ENCODE measurements around the gene NKD2.
A peak's percentile ranks its signal among the peaks of the same experiment; 100 is the strongest.

The NKD2 gene

GRCh38 chr5:1002836-1003235 is 5.8 kb upstream of the NKD2 start:
- Histone ChIP-seq H3K9me3 (ENCODE audit: control insufficient read depth, low read depth, low read length) (no peaks in the 10 kb centered on the region), H3K36me3 (ENCODE audit: control insufficient read depth, low read depth, low read length) (no peaks in the 10 kb centered on the region), H3K4me3 (ENCODE audit: low read length) (no peak overlapping the region), H3K27ac (ENCODE audit: low read length) (no peak overlapping the region), H3K27me3 (ENCODE audit: control insufficient read depth, insufficient read depth, low read length) (peaks cover 50% of the 10 kb centered on the region), H3K9ac (ENCODE audit: low read length) (no peak overlapping the region), H3K4me1 (ENCODE audit: control insufficient read depth, low read depth, low read length) (no peaks in the 10 kb centered on the region)

GRCh38 chr5:1003296-1003937 is 5.2 kb upstream of the NKD2 start:
- H3K27ac ChIP-seq (ENCODE audit: low read length) = no peak overlapping the region
- no peak overlapping the region for H3K4me3 ChIP-seq (ENCODE audit: low read length)
- peaks cover 55% of the 10 kb centered on the region for H3K27me3 ChIP-seq (ENCODE audit: control insufficient read depth, insufficient read depth, low read length)
- no peaks in the 10 kb centered on the region for H3K36me3 ChIP-seq (ENCODE audit: control insufficient read depth, low read depth, low read length)
- H3K9ac ChIP-seq (ENCODE audit: low read length) = no peak overlapping the region
- H3K4me1 ChIP-seq (ENCODE audit: control insufficient read depth, low read depth, low read length) = no peaks in the 10 kb centered on the region
- no peaks in the 10 kb centered on the region for H3K9me3 ChIP-seq (ENCODE audit: control insufficient read depth, low read depth, low read length)

GRCh38 chr5:1004461-1005248 is 3.9 kb upstream of the NKD2 start:
- peak overlapping the region; percentile 46 for H3K4me3 ChIP-seq (ENCODE audit: low read length)
- H3K36me3 ChIP-seq (ENCODE audit: control insufficient read depth, low read depth, low read length) = no peaks in the 10 kb centered on the region
- H3K9me3 ChIP-seq (ENCODE audit: control insufficient read depth, low read depth, low read length) = no peaks in the 10 kb centered on the region
- no peak overlapping the region for H3K27ac ChIP-seq (ENCODE audit: low read length)
- no peaks in the 10 kb centered on the region for H3K4me1 ChIP-seq (ENCODE audit: control insufficient read depth, low read depth, low read length)
- H3K9ac ChIP-seq (ENCODE audit: low read length) = no peak overlapping the region
- H3K27me3 ChIP-seq (ENCODE audit: control insufficient read depth, insufficient read depth, low read length) = peaks cover 61% of the 10 kb centered on the region

- H3K4me3 ChIP-seq (ENCODE audit: low read length) = peak overlapping the region; percentile 46
- H3K9ac ChIP-seq (ENCODE audit: low read length) = no peak overlapping the region
- no peaks in the 10 kb centered on the region for H3K9me3 ChIP-seq (ENCODE audit: control insufficient read depth, low read depth, low read length)
- H3K27ac ChIP-seq (ENCODE audit: low read length) = no peak overlapping the region
- peaks cover 68% of the 10 kb centered on the region for H3K27me3 ChIP-seq (ENCODE audit: control insufficient read depth, insufficient read depth, low read length)
- H3K36me3 ChIP-seq (ENCODE audit: control insufficient read depth, low read depth, low read length) = no peaks in the 10 kb centered on the region
- no peaks in the 10 kb centered on the region for H3K4me1 ChIP-seq (ENCODE audit: control insufficient read depth, low read depth, low read length)
Observed at GRCh38 chr5:1005249-1005851, 3.3 kb upstream of the NKD2 start.

GRCh38 chr5:1005904-1006655 is 2.5 kb upstream of the NKD2 start:
- H3K4me1 ChIP-seq (ENCODE audit: control insufficient read depth, low read depth, low read length) = peaks cover 6% of the 10 kb centered on the region

GRCh38 chr5:1006656-1007071 is 1.9 kb upstream of the NKD2 start:
- no peaks in the 10 kb centered on the region for H3K36me3 ChIP-seq (ENCODE audit: control insufficient read depth, low read depth, low read length)
- peaks cover 74% of the 10 kb centered on the region for H3K27me3 ChIP-seq (ENCODE audit: control insufficient read depth, insufficient read depth, low read length)
- peaks cover 6% of the 10 kb centered on the region for H3K4me1 ChIP-seq (ENCODE audit: control insufficient read depth, low read depth, low read length)
- no peak overlapping the region for H3K27ac ChIP-seq (ENCODE audit: low read length)
- H3K9me3 ChIP-seq (ENCODE audit: control insufficient read depth, low read depth, low read length) = no peaks in the 10 kb centered on the region
- H3K9ac ChIP-seq (ENCODE audit: low read length) = no peak overlapping the region
- no peak overlapping the region for H3K4me3 ChIP-seq (ENCODE audit: low read length)

More at GRCh38 chr5:1005904-1006655, 2.5 kb upstream of the NKD2 start:
- Histone ChIP-seq H3K27ac (ENCODE audit: low read length) (no peak overlapping the region), H3K36me3 (ENCODE audit: control insufficient read depth, low read depth, low read length) (no peaks in the 10 kb centered on the region), H3K27me3 (ENCODE audit: control insufficient read depth, insufficient read depth, low read length) (peaks cover 74% of the 10 kb centered on the region), H3K9ac (ENCODE audit: low read length) (no peak overlapping the region), H3K4me3 (ENCODE audit: low read length) (no peak overlapping the region), H3K9me3 (ENCODE audit: control insufficient read depth, low read depth, low read length) (no peaks in the 10 kb centered on the region)

- Histone ChIP-seq H3K27me3 (ENCODE audit: control insufficient read depth, insufficient read depth, low read length) (peaks cover 74% of the 10 kb centered on the region), H3K4me1 (ENCODE audit: control insufficient read depth, low read depth, low read length) (peaks cover 6% of the 10 kb centered on the region), H3K9me3 (ENCODE audit: control insufficient read depth, low read depth, low read length) (no peaks in the 10 kb centered on the region), H3K4me3 (ENCODE audit: low read length) (no peak overlapping the region), H3K27ac (ENCODE audit: low read length) (no peak overlapping the region), H3K36me3 (ENCODE audit: control insufficient read depth, low read depth, low read length) (no peaks in the 10 kb centered on the region), H3K9ac (ENCODE audit: low read length) (no peak overlapping the region)
Observed at GRCh38 chr5:1007221-1007680, 1.4 kb upstream of the NKD2 start.

GRCh38 chr5:1007681-1008450 is 736 bp upstream of the NKD2 start:
- Histone ChIP-seq H3K27ac (ENCODE audit: low read length) (no peak overlapping the region), H3K4me1 (ENCODE audit: control insufficient read depth, low read depth, low read length) (peaks cover 6% of the 10 kb centered on the region), H3K36me3 (ENCODE audit: control insufficient read depth, low read depth, low read length) (no peaks in the 10 kb centered on the region), H3K9me3 (ENCODE audit: control insufficient read depth, low read depth, low read length) (no peaks in the 10 kb centered on the region), H3K27me3 (ENCODE audit: control insufficient read depth, insufficient read depth, low read length) (peaks cover 74% of the 10 kb centered on the region), H3K4me3 (ENCODE audit: low read length) (no peak overlapping the region), H3K9ac (ENCODE audit: low read length) (no peak overlapping the region)

- H3K4me1 ChIP-seq (ENCODE audit: control insufficient read depth, low read depth, low read length) = peaks cover 6% of the 10 kb centered on the region
- peaks cover 57% of the 10 kb centered on the region for H3K27me3 ChIP-seq (ENCODE audit: control insufficient read depth, insufficient read depth, low read length)
- H3K9ac ChIP-seq (ENCODE audit: low read length) = no peak overlapping the region
- no peaks in the 10 kb centered on the region for H3K9me3 ChIP-seq (ENCODE audit: control insufficient read depth, low read depth, low read length)
- no peak overlapping the region for H3K27ac ChIP-seq (ENCODE audit: low read length)
- H3K4me3 ChIP-seq (ENCODE audit: low read length) = peak overlapping the region; percentile 42
- no peaks in the 10 kb centered on the region for H3K36me3 ChIP-seq (ENCODE audit: control insufficient read depth, low read depth, low read length)
Observed at GRCh38 chr5:1009359-1010180, 968 bp downstream of the NKD2 start.

GRCh38 chr5:1010181-1010510 is 1.5 kb downstream of the NKD2 start:
- peaks cover 6% of the 10 kb centered on the region for H3K4me1 ChIP-seq (ENCODE audit: control insufficient read depth, low read depth, low read length)
- H3K4me3 ChIP-seq (ENCODE audit: low read length) = no peak overlapping the region
- no peaks in the 10 kb centered on the region for H3K36me3 ChIP-seq (ENCODE audit: control insufficient read depth, low read depth, low read length)
- peaks cover 51% of the 10 kb centered on the region for H3K27me3 ChIP-seq (ENCODE audit: control insufficient read depth, insufficient read depth, low read length)
- no peak overlapping the region for H3K9ac ChIP-seq (ENCODE audit: low read length)
- H3K27ac ChIP-seq (ENCODE audit: low read length) = no peak overlapping the region
- no peaks in the 10 kb centered on the region for H3K9me3 ChIP-seq (ENCODE audit: control insufficient read depth, low read depth, low read length)

Measured in iPS-18a (cell line).